Heart right ventricle (tissue), 16 donors: Measurements from ENCODE around the gene GID8. TPM values are rescaled to one million over a fixed set of nuclear protein-coding genes. Genes with fewer than 3 reads are reported as not detected.

Source experiments
- ATAC-seq, 8 donors: fragments of 200-7000 bp; cut with Tn5 transposase; one replicate each; pipeline ENCODE4 v1.9.1; 2020; ENCODE audit warnings: mild to moderate bottlenecking in 8 of 8, moderate library complexity in 8 of 8, moderate number of reproducible peaks in 1 of 8
- DNase-seq, 2 donors: peaks; one replicate each; pipeline ENCODE4 v3.0.0-alpha.2; 2020
- H3K27ac ChIP-seq, 10 donors: fragments of 200-600 bp; sonication (generic) in 2 of 10; one replicate each; pipeline versions ENCODE4 v1.5.0 to v1.8.0; 2020 to 2022; ENCODE audit warnings: mild to moderate bottlenecking in 3 of 10
- H3K27me3 ChIP-seq, 7 donors: fragments of 200-600 bp; one replicate each; pipeline ENCODE4 v1.8.0; 2021 to 2022; ENCODE audit warnings: mild to moderate bottlenecking in 2 of 7
- H3K36me3 ChIP-seq, 9 donors: fragments of 200-600 bp; sonication (generic) in 1 of 9; one replicate each; pipeline versions ENCODE4 v1.5.0 to v1.8.0; 2020 to 2022; ENCODE audit warnings: mild to moderate bottlenecking in 2 of 9
- H3K4me1 ChIP-seq, 9 donors: fragments of 200-600 bp; sonication (generic) in 1 of 9; one replicate each; pipeline versions ENCODE4 v1.5.0 to v1.8.0; 2020 to 2022; ENCODE audit warnings: mild to moderate bottlenecking in 4 of 9
- H3K4me3 ChIP-seq, 10 donors: fragments of 200-600 bp; sonication (generic) in 2 of 10; one replicate each; pipeline versions ENCODE4 v1.5.0 to v1.8.0; 2020 to 2022; ENCODE audit warnings: mild to moderate bottlenecking in 7 of 10, moderate library complexity in 2 of 10
- H3K9me3 ChIP-seq, 11 donors: fragments of 200-600 bp in 10 of 11; sonication (generic) in 2 of 11; one replicate each; pipeline versions ENCODE4 v1.5.0 to v1.8.0; 2013 to 2022; ENCODE audit warnings: mild to moderate bottlenecking in 2 of 11, control low read depth in 1 of 11, moderate library complexity in 1 of 11
- WGBS, 2 donors: extraction: QIAGEN DNeasy Blood & Tissue Kit; methylation state at CpG; one replicate each; pipeline ENCODE4 v1.1.7; 2013; ENCODE audit warnings: inconsistent platforms in 1 of 2; 5-methylcytosine and 5-hydroxymethylcytosine counted together
- intact Hi-C, 10 donors: fragments of 100-400 bp; cut with DNase I; formaldehyde crosslinking; loops; one replicate each; pipeline versions ENCODE4 v1.11.1 to v1.14.2; 2022
- polyA plus RNA-seq, 2 donors: library from polyadenylated mRNA; stranded (reverse); fragments of 200-250 nt; gene quantifications; one replicate each; pipeline ENCODE4 v1.2.3, GENCODE V29; 2013
- total RNA-seq, 10 donors: library from RNA; stranded (reverse); fragmentation: NEBNext Ultra II Directional in 3 of 10; extraction: Animal tissue kit (Norgen Biotek cat#: 25700) in 3 of 10; gene quantifications; one replicate each; pipeline versions ENCODE4 v1.2.1 to v1.2.4, GENCODE V29; 2021 to 2023
- TF ChIP-seq, protein P1 (sequence below), 9 donors: fragments of 200-600 bp; sonication (generic) in 2 of 9; IDR thresholded peaks; one replicate each; pipeline versions ENCODE4 v1.5.0 to v1.8.0; 2021 to 2022; ENCODE audit warnings: antibody characterized with exemption in 9 of 9, mild to moderate bottlenecking in 5 of 9, moderate library complexity in 1 of 9
- donor health status: Arrhythmogenic right ventricular cardiomyopathy.
- donor health status: ischemic (EF 13 %, LVEDD 7.1; RV severe dilation, severe dysfunction).
- donor health status: healthy with polysubstance abuse.
- donor health status: DM: no; HTN: yes; CAD: no.
- donor health status: DM: no; HTN: no; CAD: no.
- donor health status: ischemic (EF 25% LVEDD 6.9; RV normal size, moderate dysfunction).
- donor health status: ischemic (EF 25% LVEDD 5.7; RV mildly dilated, moderate dysfunction).
- donor health status: healthy.
- donor health status: DM: yes; HTN: yes; CAD: no.
- donor health status: Ischemic cardiomyopathy.
- donor health status: ischemic (EF 35%, LVEDD 5.7; RV mildly dilated, moderate dysfunction).
- donor health status: nonischemic (EF 11% LVEDD 7.7; RV severe dilation, severe dysfunction).
- donor health status: DM: yes; HTN: yes; CAD: no.
- donor health status: PGD.
- donor health status: ischemic (EF 29% LVEDD 5.4; RV normal size, mild dysfunction).
- donor health status: nonischemic (EF 23%, LVEDD 6.1; RV moderate dilation, normal function).

Gene GID8
- total and polyA plus RNA-seq, 12 donors = 7.0 to 19.9 (median 16.4) TPM

DNA sequence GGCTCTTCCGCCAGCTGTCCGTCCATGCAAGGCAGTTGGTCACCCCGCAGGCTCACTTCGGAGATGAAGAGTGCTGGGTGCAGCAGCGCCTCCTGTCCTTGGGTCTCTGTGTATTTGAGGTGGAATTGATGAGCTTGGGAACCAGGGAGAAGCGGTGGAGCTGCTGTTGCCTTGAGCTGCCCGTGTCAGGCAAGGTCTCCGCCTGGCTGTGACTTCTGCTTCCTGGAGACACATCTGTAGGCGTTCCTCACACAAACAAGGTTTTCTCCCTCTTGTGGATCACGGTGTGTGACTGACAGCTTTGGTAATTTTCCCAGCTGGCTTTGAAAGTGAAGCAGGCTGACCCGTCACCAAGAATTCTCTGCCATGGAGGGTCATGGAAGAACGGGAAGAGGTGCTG is 12.0 kb downstream of the GID8 start:
- no peaks in the 10 kb centered on the region for H3K27me3 ChIP-seq
- H3K36me3 ChIP-seq = peaks cover 0 to 62% (median 10%) of the 10 kb centered on the region in 9 donors
- H3K4me3 ChIP-seq = no peak overlapping the region
- intact Hi-C loops = loop anchor here in 1 of 10 donors (10.0 kb wide), 1 partner anchor 55 kb away; the partner anchor contains the start of gene BHLHE23
- no peak for DNase-seq
- no peak for ATAC-seq
- WGBS, 2 donors = 92 to 94% methylated on average over 12 of the region's 12 CpGs
- H3K9me3 ChIP-seq = peaks cover 0 to 4% (median 0%) of the 10 kb centered on the region in 11 donors
- TF ChIP-seq, protein P1, sequence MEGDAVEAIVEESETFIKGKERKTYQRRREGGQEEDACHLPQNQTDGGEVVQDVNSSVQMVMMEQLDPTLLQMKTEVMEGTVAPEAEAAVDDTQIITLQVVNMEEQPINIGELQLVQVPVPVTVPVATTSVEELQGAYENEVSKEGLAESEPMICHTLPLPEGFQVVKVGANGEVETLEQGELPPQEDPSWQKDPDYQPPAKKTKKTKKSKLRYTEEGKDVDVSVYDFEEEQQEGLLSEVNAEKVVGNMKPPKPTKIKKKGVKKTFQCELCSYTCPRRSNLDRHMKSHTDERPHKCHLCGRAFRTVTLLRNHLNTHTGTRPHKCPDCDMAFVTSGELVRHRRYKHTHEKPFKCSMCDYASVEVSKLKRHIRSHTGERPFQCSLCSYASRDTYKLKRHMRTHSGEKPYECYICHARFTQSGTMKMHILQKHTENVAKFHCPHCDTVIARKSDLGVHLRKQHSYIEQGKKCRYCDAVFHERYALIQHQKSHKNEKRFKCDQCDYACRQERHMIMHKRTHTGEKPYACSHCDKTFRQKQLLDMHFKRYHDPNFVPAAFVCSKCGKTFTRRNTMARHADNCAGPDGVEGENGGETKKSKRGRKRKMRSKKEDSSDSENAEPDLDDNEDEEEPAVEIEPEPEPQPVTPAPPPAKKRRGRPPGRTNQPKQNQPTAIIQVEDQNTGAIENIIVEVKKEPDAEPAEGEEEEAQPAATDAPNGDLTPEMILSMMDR (IDR thresholded peaks at IDR 0.05) = no peak
- H3K27ac ChIP-seq = no peak overlapping the region
- H3K4me1 ChIP-seq = peaks cover 12 to 53% (median 40%) of the 10 kb centered on the region in 9 donors

DNA sequence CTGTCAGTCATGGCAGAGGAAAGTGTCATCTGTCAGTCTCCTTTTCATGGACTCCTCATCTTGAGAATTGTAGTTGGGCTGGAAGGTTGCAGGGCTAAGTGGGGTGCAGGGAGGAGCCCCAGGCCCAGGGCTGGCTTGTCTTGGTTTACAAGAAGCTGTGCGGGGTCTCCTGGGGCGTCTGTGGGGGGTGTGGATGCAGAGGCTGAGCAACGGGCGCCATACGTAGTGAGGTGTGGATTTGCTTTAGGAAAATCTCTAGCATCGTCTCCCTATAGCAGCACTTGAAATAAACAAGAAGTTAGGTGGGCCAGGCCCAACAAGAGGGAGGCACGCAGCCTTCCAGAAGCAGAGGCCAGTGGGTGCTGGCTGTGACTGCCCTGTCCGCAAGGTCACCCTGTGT is 12.8 kb downstream of the GID8 start:
- DNase-seq (no peak), ATAC-seq (no peak)
- peaks cover 0 to 4% (median 0%) of the 10 kb centered on the region in 11 donors for H3K9me3 ChIP-seq
- H3K4me3 ChIP-seq = no peak overlapping the region
- TF ChIP-seq, protein P1 (IDR thresholded peaks at IDR 0.05) = no peak
- 94 to 95% methylated on average over 8 of the region's 8 CpGs for WGBS, 2 donors
- no peak overlapping the region for H3K27ac ChIP-seq
- H3K4me1 ChIP-seq = peaks cover 12 to 56% (median 40%) of the 10 kb centered on the region in 9 donors
- H3K36me3 ChIP-seq = peaks cover 0 to 54% (median 4%) of the 10 kb centered on the region in 9 donors
- no peaks in the 10 kb centered on the region for H3K27me3 ChIP-seq
- intact Hi-C loops = loop anchor here in 1 of 10 donors (10.0 kb wide), 1 partner anchor 54 kb away; the partner anchor contains the start of gene BHLHE23

DNA sequence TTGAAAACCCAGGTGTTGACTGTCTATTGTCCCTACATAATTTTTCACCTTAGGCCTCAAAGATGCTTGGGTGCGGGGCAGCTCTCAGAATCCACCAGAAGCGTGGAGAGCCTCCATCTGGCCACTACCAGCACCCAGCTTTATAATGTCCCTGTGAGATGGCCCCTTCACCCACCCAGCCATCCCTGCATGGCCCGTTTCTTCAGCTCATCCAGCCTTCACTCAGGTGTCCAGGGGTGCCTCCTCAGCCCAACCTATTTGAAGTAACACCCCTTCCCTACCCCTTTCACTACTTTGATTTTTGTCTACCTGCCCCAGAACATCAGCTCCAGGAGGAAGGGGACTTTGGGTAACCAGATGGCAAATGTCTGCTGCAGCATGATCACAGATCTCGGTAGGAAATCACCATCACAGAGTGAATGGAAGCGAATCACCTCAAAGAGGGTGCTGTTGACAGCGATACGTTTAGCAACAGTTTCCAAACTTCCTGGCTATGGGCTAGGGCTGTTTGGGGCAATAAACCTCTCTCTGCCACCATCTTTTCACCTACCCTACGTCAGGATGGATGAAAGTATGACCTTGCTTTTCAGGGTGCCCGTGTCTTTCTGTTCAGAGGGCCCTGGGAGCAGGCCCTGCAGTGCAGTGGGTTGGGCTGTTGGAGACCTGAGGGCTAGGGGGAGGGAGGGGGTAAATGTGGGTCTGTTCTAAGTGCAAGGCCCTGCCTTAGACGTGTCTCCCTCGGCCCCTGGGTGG is 13.4 kb downstream of the GID8 start:
- intact Hi-C loops = loop anchor here in 1 of 10 donors (10.0 kb wide), 1 partner anchor 53 kb away; the partner anchor contains the start of gene BHLHE23
- H3K27ac ChIP-seq = no peak overlapping the region
- H3K9me3 ChIP-seq = peaks cover 0 to 4% (median 0%) of the 10 kb centered on the region in 11 donors
- DNase-seq (no peak), ATAC-seq (no peak)
- peaks cover 15 to 55% (median 39%) of the 10 kb centered on the region in 9 donors for H3K4me1 ChIP-seq
- H3K36me3 ChIP-seq = peaks cover 0 to 49% (median 0%) of the 10 kb centered on the region in 9 donors
- TF ChIP-seq, protein P1 (IDR thresholded peaks at IDR 0.05) = no peak
- H3K27me3 ChIP-seq = no peaks in the 10 kb centered on the region
- no peak overlapping the region for H3K4me3 ChIP-seq
- WGBS, 2 donors = 90 to 94% methylated on average over 11 of the region's 11 CpGs

DNA sequence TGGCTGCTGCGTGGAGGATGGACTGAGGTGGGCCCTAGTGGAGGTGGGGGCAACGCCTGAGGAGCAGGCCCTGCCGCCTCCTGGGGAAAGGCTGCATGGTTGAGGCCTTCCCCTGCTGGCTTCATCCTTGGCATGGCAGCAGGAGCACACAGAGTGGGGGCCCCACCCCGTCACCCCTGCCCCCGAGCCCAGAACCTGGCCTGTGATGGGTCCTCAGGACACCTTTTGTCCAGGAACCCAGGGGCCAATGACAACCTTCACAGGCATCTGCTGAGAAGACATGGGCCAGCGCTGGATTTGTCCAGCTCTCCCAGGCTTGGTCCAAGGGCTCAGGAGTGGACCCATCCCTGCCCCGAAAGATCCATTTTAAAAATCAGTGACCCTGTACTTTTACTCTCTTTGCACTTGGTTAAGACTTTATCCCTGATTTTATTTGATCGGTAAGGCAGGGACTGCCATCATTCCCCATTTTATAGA is 14.0 kb downstream of the GID8 start:
- peaks cover 0 to 4% (median 0%) of the 10 kb centered on the region in 11 donors for H3K9me3 ChIP-seq
- 91 to 95% methylated on average over 8 of the region's 8 CpGs for WGBS, 2 donors
- intact Hi-C loops = loop anchor here in 1 of 10 donors (10.0 kb wide), 1 partner anchor 53 kb away; the partner anchor contains the start of gene BHLHE23
- H3K27ac ChIP-seq = peak overlapping the region in 2 of 10 donors; percentile 83 to 86
- TF ChIP-seq, protein P1 (IDR thresholded peaks at IDR 0.05) = no peak
- DNase-seq (no peak), ATAC-seq (no peak)
- H3K36me3 ChIP-seq = peaks cover 0 to 43% (median 0%) of the 10 kb centered on the region in 9 donors
- H3K4me3 ChIP-seq = peak overlapping the region in 6 of 10 donors; percentile 21 to 53 (median 36)
- H3K27me3 ChIP-seq = no peaks in the 10 kb centered on the region
- H3K4me1 ChIP-seq = peaks cover 15 to 50% (median 34%) of the 10 kb centered on the region in 9 donors
